ENCODE data around the gene TAS1R2.
"Not testable (repeated sequence)": the region's sequence is repeated elsewhere in the genome, so short reads cannot be mapped to it uniquely, and the experiment has no call there.

Gene TAS1R2

GRCh38 chr1:18861590-18861989, 2.1 kb upstream of the TAS1R2 start:
- Histone ChIP-seq H3K36me3 (ENCODE audit: control insufficient read depth, low read depth, low read length) (no peaks in the 10 kb centered on the region), H3K4me3 (ENCODE audit: low read length) (no peak overlapping the region), H3K4me1 (ENCODE audit: control insufficient read depth, low read depth, low read length) (no peaks in the 10 kb centered on the region), H3K27me3 (ENCODE audit: control insufficient read depth, insufficient read depth, low read length) (no peaks in the 10 kb centered on the region), H3K9ac (ENCODE audit: low read length) (no peak overlapping the region), H3K27ac (ENCODE audit: low read length) (no peak overlapping the region), H3K9me3 (ENCODE audit: control insufficient read depth, low read depth, low read length) (no peaks in the 10 kb centered on the region)

DNA sequence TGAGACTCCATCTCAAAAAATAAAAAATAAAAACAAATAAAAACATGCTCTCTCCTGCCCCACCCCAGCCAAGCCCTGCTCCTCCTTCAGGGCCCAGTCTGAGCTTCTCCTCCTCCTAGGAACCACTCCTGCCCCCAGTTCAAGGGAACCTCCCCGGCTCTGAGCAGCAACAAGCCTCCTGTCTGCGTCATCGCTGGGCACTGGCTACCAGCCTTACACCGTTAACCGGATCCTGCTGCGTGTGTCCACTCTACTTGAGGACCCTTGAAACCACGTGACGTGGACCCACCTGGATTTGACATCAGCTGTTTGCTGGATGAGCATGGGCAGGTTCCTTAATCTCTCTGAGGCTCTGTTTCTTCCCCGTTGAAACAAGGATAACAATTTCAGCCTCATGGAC, 1.6 kb upstream of the TAS1R2 start:
- no peaks in the 10 kb centered on the region for H3K4me1 ChIP-seq (ENCODE audit: control insufficient read depth, low read depth, low read length)
- H3K9me3 ChIP-seq (ENCODE audit: control insufficient read depth, low read depth, low read length) = no peaks in the 10 kb centered on the region
- H3K27ac ChIP-seq (ENCODE audit: low read length) = no peak overlapping the region
- no peak overlapping the region for H3K9ac ChIP-seq (ENCODE audit: low read length)
- H3K4me3 ChIP-seq (ENCODE audit: low read length) = no peak overlapping the region
- no peaks in the 10 kb centered on the region for H3K27me3 ChIP-seq (ENCODE audit: control insufficient read depth, insufficient read depth, low read length)
- no peaks in the 10 kb centered on the region for H3K36me3 ChIP-seq (ENCODE audit: control insufficient read depth, low read depth, low read length)

GRCh38 chr1:18858070-18858688, 1.3 kb downstream of the TAS1R2 start:
- Histone ChIP-seq H3K9me3 (ENCODE audit: control insufficient read depth, low read depth, low read length) (no peaks in the 10 kb centered on the region), H3K36me3 (ENCODE audit: control insufficient read depth, low read depth, low read length) (no peaks in the 10 kb centered on the region), H3K4me1 (ENCODE audit: control insufficient read depth, low read depth, low read length) (no peaks in the 10 kb centered on the region), H3K9ac (ENCODE audit: low read length) (no peak overlapping the region), H3K4me3 (ENCODE audit: low read length) (no peak overlapping the region), H3K27ac (ENCODE audit: low read length) (no peak overlapping the region), H3K27me3 (ENCODE audit: control insufficient read depth, insufficient read depth, low read length) (no peaks in the 10 kb centered on the region)

DNA sequence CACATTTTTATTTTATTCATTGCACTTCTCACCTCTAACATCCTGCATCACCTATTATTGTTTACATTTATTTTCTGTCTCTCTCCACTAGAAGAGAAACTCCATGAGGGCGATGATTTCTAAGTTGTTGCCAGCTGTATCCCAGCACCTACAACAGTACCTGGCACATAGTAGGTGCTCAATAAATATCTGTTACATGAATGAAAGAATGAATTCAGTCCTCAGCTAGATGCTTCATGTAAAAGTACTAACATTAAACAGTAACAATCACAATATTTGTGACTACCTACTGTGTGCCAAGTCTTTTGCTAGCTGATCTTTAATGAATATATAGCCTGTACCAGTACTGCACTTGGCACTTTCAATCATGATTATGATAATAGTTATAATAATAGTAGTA, 3.0 kb downstream of the TAS1R2 start:
- H3K36me3 ChIP-seq (ENCODE audit: control insufficient read depth, low read depth, low read length) = no peaks in the 10 kb centered on the region
- no peak overlapping the region for H3K27ac ChIP-seq (ENCODE audit: low read length)
- H3K4me1 ChIP-seq (ENCODE audit: control insufficient read depth, low read depth, low read length) = no peaks in the 10 kb centered on the region
- H3K4me3 ChIP-seq (ENCODE audit: low read length) = no peak overlapping the region
- H3K9ac ChIP-seq (ENCODE audit: low read length) = no peak overlapping the region
- peaks cover 3% of the 10 kb centered on the region for H3K27me3 ChIP-seq (ENCODE audit: control insufficient read depth, insufficient read depth, low read length)
- no peaks in the 10 kb centered on the region for H3K9me3 ChIP-seq (ENCODE audit: control insufficient read depth, low read depth, low read length)

- H3K27me3 ChIP-seq (ENCODE audit: control insufficient read depth, insufficient read depth, low read length) = peaks cover 3% of the 10 kb centered on the region
- no peaks in the 10 kb centered on the region for H3K36me3 ChIP-seq (ENCODE audit: control insufficient read depth, low read depth, low read length)
- H3K9me3 ChIP-seq (ENCODE audit: control insufficient read depth, low read depth, low read length) = no peaks in the 10 kb centered on the region
- H3K4me3 ChIP-seq (ENCODE audit: low read length) = no peak overlapping the region
- H3K4me1 ChIP-seq (ENCODE audit: control insufficient read depth, low read depth, low read length) = no peaks in the 10 kb centered on the region
- H3K27ac ChIP-seq (ENCODE audit: low read length) = no peak overlapping the region
- no peak overlapping the region for H3K9ac ChIP-seq (ENCODE audit: low read length)
Observed at GRCh38 chr1:18855573-18855972, 3.9 kb downstream of the TAS1R2 start.

DNA sequence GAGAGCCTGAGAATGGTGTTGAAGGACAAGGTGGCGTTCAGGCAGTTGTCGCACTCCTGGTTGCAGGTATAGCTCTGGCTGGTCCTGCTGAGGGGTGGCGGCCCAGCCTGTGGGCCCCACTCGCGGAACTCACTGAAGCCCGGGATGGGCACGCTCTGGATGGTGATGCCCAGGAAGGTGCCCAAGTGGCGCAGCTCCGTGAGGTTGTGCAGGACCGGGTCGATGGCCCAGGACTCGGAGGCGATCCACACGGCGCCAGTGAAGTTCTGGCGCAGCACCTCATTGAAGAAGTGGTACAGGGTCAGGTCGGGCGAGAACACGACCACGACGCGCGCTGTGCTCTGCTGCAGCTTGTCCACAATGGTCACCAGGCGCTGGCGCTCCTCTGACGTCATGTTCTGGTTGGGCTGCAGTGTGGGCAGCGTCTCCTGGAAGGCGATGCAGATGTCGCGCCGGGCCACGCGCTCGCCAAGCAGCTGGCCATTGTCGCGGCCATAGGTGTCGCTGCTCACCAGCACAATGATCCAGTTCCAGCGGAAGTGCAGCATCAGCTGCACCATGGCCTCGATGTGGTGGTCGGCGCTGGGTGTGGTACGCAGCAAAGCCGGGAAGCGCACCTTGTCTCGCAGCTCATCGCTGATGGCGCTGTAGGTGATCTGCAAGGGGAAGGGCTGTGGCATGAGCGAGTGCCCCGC, 5.0 kb downstream of the TAS1R2 start:
- Histone ChIP-seq H3K27me3 (ENCODE audit: control insufficient read depth, insufficient read depth, low read length) (peaks cover 3% of the 10 kb centered on the region), H3K4me1 (ENCODE audit: control insufficient read depth, low read depth, low read length) (no peaks in the 10 kb centered on the region), H3K9ac (ENCODE audit: low read length) (no peak overlapping the region), H3K9me3 (ENCODE audit: control insufficient read depth, low read depth, low read length) (no peaks in the 10 kb centered on the region), H3K4me3 (ENCODE audit: low read length) (no peak overlapping the region), H3K27ac (ENCODE audit: low read length) (no peak overlapping the region), H3K36me3 (ENCODE audit: control insufficient read depth, low read depth, low read length) (no peaks in the 10 kb centered on the region)

DNA sequence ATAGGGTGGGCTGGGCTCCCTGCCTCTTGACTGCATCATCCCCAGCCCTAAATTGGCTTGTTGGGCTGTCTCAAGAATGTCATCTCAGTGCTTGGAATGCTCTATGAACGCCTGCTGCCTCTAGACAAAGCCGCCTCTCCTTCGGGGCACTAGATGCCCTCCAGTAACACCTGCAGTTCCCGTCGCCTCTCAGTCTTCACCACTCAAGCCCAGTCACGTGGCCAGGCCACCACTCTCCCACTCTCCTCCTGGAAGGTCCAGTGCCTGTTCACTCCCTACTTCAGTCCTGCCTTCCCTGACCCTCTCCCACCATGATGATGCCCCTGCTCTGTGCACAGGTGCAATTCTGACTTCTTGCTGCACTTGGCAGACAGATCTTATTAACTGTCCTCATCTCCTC, 7.0 kb downstream of the TAS1R2 start:
- Histone ChIP-seq H3K27ac (ENCODE audit: low read length) (no peak overlapping the region), H3K4me1 (ENCODE audit: control insufficient read depth, low read depth, low read length) (no peaks in the 10 kb centered on the region), H3K27me3 (ENCODE audit: control insufficient read depth, insufficient read depth, low read length) (peaks cover 3% of the 10 kb centered on the region), H3K4me3 (ENCODE audit: low read length) (no peak overlapping the region), H3K36me3 (ENCODE audit: control insufficient read depth, low read depth, low read length) (no peaks in the 10 kb centered on the region), H3K9me3 (ENCODE audit: control insufficient read depth, low read depth, low read length) (no peaks in the 10 kb centered on the region), H3K9ac (ENCODE audit: low read length) (no peak overlapping the region)

GRCh38 chr1:18849261-18849711, 10.2 kb downstream of the TAS1R2 start:
- no peak overlapping the region for H3K4me3 ChIP-seq (ENCODE audit: low read length)
- H3K9me3 ChIP-seq (ENCODE audit: control insufficient read depth, low read depth, low read length) = no peaks in the 10 kb centered on the region
- no peak overlapping the region for H3K9ac ChIP-seq (ENCODE audit: low read length)
- no peaks in the 10 kb centered on the region for H3K4me1 ChIP-seq (ENCODE audit: control insufficient read depth, low read depth, low read length)
- peaks cover 3% of the 10 kb centered on the region for H3K27me3 ChIP-seq (ENCODE audit: control insufficient read depth, insufficient read depth, low read length)
- H3K36me3 ChIP-seq (ENCODE audit: control insufficient read depth, low read depth, low read length) = no peaks in the 10 kb centered on the region
- H3K27ac ChIP-seq (ENCODE audit: low read length) = no peak overlapping the region

- not testable (repeated sequence) for H3K4me1 ChIP-seq (ENCODE audit: control insufficient read depth, low read depth, low read length); H3K4me3 ChIP-seq (ENCODE audit: low read length); H3K27me3 ChIP-seq (ENCODE audit: control insufficient read depth, insufficient read depth, low read length); H3K9ac ChIP-seq (ENCODE audit: low read length); H3K27ac ChIP-seq (ENCODE audit: low read length); H3K36me3 ChIP-seq (ENCODE audit: control insufficient read depth, low read depth, low read length); H3K9me3 ChIP-seq (ENCODE audit: control insufficient read depth, low read depth, low read length)
Observed at GRCh38 chr1:18847723-18848122, 11.7 kb downstream of the TAS1R2 start.

- H3K27ac ChIP-seq (ENCODE audit: low read length) = no peak overlapping the region
- H3K27me3 ChIP-seq (ENCODE audit: control insufficient read depth, insufficient read depth, low read length) = no peaks in the 10 kb centered on the region
- H3K9ac ChIP-seq (ENCODE audit: low read length) = no peak overlapping the region
- H3K9me3 ChIP-seq (ENCODE audit: control insufficient read depth, low read depth, low read length) = no peaks in the 10 kb centered on the region
- H3K36me3 ChIP-seq (ENCODE audit: control insufficient read depth, low read depth, low read length) = no peaks in the 10 kb centered on the region
- H3K4me1 ChIP-seq (ENCODE audit: control insufficient read depth, low read depth, low read length) = no peaks in the 10 kb centered on the region
- no peak overlapping the region for H3K4me3 ChIP-seq (ENCODE audit: low read length)
Observed at GRCh38 chr1:18840145-18840544, 19.3 kb downstream of the TAS1R2 start.

GRCh38 chr1:18836654-18837053, 22.8 kb downstream of the TAS1R2 start:
- Histone ChIP-seq H3K4me3 (ENCODE audit: low read length) (no peak overlapping the region), H3K9ac (ENCODE audit: low read length) (no peak overlapping the region), H3K36me3 (ENCODE audit: control insufficient read depth, low read depth, low read length) (no peaks in the 10 kb centered on the region), H3K27ac (ENCODE audit: low read length) (no peak overlapping the region), H3K27me3 (ENCODE audit: control insufficient read depth, insufficient read depth, low read length) (peaks cover 7% of the 10 kb centered on the region), H3K9me3 (ENCODE audit: control insufficient read depth, low read depth, low read length) (no peaks in the 10 kb centered on the region), H3K4me1 (ENCODE audit: control insufficient read depth, low read depth, low read length) (no peaks in the 10 kb centered on the region)

DNA sequence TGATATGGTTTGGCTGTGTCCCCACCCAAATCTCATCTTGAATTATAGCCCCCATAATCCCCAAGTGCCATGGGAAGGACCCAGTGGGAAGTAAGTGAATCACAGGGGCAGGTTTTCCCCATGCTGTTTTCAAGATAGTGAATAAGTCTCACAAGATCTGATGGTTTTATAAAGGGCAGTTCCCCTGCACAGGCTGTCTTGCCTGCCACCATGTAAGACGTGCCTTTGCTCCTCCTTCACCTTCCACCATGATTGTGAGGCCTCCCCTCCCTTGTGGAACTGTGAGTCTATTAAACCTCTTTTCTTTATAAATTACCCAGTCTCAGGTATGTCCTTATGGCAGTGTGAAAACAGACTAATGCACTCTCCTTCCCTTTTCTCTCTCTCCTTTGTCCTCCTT, 27.1 kb downstream of the TAS1R2 start:
- not testable (repeated sequence) for H3K27me3 ChIP-seq (ENCODE audit: control insufficient read depth, insufficient read depth, low read length); H3K9me3 ChIP-seq (ENCODE audit: control insufficient read depth, low read depth, low read length); H3K27ac ChIP-seq (ENCODE audit: low read length); H3K36me3 ChIP-seq (ENCODE audit: control insufficient read depth, low read depth, low read length); H3K9ac ChIP-seq (ENCODE audit: low read length); H3K4me3 ChIP-seq (ENCODE audit: low read length); H3K4me1 ChIP-seq (ENCODE audit: control insufficient read depth, low read depth, low read length)
